NCI-H1930 (cell line): ENCODE results near the gene CNIH3.
A peak's percentile ranks its signal among the peaks of the same experiment; 100 is the strongest.
"Not testable (repeated sequence)": the region's sequence is repeated elsewhere in the genome, so short reads cannot be mapped to it uniquely, and the experiment has no call there.

Experiments used
- DNase-seq, 2 experiments: peaks; one replicate each; lab custom pipeline; 2025; lab: John Stamatoyannopoulos, UW

Gene CNIH3

DNA sequence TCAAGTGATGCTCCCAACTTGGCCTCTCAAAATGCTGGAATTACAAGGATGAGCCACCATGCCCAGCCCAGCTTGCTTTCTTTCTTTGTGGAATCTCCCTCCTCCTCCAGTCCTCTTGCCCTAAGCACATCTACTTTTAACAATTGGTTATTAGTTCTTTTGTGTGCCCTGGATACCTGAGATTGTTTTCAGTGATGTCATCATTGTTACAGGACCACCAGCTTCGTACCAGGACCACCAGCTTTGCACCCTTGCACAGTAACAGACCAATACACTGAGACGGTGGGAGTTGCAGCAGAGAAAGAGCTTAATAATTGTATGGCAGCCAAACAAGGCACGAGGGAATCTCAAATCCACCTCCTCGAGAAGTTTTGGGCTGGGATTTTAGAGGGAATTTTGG lies 71.3 kb downstream of the CNIH3 start:
- no peak for DNase-seq

DNA sequence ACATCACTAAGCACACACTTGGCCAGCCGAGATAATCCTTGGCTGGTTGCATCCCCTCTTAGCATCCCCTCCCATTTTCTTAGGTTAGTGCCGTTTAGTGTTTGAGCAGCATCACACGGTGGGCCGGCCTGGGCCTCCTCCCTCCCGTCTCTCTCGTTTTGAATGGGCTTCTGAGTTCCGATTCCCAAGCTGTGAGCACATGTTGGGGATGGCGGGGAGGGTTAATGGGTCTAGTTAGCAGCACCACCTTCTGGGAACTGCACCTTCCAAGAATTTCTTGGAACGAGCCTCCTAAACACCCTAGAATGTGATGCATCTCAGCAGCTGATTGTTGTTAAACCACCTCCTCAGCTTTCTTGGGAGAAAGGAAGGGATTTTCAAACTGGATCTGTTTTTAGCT lies 73.3 kb downstream of the CNIH3 start:
- DNase-seq, result no peak

DNA sequence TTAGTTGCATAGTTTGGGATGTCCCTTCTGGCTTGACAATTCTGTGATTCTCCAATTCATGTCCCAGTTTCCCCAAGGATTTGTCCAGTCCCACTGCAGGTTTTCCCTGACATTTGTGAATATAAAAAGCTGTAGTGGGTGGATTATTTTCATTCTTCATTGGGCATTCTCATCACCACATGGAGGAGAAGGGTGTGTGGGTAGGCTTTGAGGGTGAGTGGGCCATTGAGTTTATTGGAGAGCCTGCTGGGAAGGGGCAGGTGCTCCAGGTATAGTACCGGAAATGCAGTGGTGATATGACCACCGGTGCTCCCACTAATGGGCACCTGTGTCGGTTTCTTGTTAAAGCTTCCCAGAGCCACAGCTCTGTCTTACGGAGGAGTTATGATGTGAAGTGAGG lies 74.5 kb downstream of the CNIH3 start:
- no peak for DNase-seq

DNA sequence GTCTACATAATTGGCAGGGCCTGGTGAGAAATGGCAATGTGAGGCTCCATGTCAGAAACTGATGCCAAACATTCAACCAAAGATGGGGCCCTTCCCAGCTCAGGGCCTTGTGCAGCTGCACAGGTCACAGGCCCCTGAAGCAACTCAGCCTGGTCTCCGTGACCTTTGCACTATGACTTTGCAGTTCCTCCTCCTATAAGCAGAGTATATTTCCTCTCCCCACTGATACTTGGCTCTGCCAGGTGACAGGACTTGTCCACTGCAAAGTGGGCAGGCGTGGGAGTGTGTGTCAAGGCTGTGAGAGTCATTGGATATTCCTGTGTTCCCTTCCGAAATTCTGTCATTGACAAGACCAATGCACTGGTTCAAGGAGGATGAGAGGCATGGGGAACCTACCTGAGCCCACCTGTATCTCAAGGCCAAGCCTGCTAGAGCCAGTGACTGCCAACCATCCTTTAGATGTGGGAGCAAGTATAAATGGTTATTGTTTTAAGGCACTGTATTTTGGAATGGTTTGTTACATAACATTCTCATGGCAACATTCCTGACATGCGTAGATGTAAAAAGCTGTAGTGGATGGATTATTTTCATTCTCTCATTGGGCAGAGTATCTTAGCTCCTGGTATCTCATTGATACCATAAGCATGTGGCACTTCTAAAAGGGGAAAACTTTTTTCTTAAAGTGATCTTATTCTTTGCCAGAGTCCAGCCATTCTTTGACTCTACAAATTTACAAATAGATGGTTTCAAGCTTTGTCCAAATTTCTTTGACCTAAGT lies 75.2 kb downstream of the CNIH3 start:
- no peak for DNase-seq

DNA sequence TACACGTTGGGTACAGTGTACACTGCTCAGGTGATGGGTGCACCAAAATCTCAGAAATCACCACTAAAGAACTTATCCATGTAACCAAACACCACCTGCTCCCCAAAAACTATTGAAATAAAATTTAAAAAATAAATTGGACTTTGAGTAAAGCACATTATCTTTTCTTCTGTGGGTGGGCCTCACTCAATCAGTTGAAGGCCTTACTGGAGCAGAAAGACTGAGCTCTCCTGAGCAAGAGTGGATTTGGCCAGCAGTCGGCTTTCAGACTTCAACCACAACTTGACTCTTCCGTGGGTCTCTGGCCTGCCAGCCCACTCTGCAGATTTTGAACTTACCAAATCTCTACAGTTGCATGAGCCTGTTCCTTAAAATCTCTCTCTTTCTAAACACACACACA lies 78.9 kb downstream of the CNIH3 start:
- DNase-seq, result no peak

DNA sequence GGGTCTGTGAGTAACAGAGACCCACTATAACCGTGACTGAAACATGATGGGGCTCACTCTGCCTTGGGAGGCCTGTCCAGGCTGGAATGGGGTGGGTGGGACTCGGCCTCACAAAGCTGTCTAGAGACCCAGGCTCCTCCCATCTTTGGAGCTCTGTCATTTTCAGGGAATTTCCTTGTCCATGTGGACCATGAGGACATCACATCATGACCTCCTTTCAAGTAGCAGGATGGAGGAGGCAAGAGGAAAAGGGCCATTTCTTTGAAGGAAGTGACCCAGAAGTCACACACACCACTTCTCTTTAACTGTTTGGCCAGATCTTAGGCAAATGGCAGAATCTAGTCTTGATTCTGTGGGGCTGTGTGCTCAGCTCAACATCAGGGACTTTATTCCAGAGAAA lies 79.9 kb downstream of the CNIH3 start:
- DNase-seq, result no peak

DNA sequence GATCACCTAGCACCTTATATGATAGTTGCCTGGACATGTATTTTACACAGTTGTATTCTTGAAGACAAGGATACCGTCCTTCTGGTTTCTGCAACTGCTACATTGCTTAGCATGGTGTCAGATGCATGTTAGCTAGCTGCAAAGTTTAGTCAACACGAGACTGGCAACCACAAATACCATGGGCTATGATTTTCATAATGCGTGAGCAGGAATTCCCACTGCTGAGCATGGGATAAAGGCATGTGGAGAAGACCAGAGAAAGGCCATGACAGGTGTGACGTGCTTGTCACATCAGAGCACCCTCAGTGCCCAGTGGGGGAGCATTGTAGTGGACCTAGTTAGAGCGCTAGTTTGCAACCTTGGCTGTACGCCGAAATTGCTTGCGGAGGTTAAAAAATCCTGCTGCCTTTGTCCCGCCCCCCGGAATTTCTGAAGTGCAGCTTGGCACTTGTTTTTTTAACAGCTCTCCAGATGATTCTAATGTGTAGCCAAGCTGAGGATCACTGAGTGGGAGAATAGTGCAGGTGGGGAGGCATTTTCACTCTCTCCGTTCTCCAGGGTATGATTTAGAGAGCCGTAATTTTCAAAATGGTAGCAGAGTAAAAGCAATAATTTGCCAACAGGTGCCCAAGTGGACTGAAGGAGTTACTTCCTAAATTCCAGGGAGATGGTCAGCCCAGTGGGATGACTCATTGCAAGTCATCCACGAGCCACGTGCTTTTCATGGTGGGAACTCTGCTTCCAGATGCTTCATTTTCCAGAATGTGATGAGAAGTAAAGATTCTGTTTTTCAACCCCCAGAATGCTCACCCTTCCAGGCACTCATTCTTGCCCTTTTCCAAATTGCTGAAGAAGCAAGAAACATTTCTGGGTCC lies 81.0 kb downstream of the CNIH3 start:
- no peak for DNase-seq

DNA sequence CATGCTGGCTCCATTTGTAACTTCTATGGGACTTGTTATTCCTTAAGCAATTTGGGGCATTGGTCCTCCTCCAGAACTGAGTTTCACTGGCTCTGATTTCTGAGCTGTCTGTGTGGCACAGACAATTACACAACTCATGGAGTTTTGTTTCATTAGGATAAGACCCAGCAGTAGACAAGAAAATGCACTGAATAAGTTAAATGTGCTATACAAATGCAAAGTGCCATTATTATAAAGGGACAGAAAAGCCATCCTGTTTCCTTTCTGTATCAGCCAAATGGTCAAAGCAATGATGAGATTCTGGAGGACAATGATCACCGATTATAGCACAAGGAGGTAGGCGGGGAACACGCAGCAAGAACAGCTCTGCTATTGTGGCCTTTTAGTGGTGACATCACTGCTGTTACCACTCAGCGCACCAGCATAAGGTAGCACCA lies 81.9 kb downstream of the CNIH3 start:
- DNase-seq, result no peak

DNA sequence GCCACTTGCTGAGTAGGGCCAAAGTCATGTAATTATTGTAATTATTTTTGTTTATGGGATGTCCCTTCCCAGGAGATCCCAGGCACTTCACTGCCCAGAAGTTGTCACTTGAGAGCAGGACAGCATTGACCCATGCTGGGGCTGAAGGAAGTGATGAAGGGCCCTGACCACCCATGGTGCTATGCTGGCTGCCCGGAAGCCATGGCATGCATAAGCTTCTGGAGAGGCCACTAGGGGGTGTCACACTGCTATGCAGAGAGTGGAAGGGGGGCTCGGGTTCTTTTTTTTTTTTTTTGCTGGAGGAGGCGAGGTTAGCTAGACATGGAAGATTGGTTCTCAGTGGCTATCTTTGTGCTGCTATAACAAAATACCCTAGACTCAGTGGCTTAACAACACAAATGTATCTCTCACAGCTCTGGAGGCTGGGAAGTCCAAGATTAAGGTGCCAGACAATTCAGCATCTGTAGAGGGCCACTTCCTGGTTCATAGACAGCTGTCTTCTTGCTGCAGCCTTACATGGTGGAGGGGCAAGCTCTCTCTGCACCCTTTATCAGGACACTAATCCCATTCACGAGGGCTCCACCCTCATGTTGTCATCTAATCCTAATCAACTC lies 84.9 kb downstream of the CNIH3 start:
- DNase-seq, result peak in 1 of 2 experiments; percentile 8

DNA sequence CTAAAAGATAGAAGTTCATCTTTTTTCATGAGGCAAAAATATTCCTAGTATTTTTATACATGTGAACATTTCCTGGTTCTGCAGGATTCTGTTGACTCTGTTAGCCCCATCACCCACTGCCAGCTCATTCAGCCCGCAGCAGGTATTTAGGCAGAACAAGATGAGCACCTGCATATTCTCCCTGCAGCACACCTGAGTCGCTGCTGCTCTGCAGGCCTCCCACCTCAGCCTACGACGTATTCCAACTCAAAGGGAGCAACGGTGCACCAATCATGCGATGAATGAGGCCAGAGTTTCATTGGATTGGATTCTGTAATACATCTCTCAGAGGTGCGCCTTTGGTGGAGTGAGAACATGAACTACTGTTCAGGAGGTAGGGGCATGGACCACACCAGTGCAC lies 87.6 kb downstream of the CNIH3 start:
- no peak for DNase-seq

DNA sequence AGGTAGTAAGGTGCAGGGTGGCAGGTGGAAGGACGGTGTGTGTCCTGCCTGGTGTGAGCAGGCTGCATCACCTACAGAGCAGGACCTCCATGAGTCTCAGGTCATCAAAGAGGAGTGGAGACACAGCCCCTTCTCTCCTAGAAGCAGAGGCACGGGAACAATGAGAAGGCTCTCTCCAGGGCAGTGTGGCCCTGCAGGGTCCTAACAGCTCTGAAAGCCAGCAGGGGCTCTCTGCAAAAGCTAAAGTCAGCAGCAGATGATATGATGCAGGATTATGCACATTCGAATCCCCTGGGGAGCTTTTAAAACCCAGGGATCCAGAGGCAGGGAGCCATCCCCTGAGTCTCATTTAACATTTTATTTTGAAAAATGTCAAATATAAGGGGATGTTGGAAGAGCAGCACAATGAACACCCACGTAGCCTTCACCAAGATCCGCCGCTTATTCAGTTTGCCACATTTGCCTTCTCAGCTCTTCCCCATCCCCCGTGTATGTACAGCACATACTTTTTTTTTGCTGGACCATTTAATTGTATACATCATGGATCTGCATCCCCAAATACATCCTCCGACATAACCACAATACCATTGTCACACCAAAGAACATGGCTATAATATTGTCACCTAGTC lies 88.1 kb downstream of the CNIH3 start:
- no peak for DNase-seq

DNA sequence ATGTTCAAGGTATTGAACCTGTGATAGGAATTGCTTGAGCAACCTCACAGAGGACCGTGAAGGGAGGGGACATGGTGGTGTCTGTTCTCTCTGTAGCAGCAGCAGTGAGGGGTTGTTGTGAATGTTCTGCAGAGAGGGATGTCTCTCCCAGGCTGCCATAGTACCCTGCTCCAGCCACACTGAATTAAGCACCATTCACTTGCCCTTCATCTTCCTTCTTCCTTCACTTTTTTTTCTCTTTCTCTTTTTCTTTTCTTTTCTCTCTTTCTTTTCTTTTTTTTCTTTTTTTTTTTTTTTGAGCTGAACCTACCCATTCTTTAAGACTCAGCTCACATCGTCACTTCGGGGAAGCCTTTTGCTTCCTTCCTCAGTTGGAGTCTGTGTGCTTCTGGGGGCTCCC lies 89.5 kb downstream of the CNIH3 start:
- DNase-seq, result no peak

DNA sequence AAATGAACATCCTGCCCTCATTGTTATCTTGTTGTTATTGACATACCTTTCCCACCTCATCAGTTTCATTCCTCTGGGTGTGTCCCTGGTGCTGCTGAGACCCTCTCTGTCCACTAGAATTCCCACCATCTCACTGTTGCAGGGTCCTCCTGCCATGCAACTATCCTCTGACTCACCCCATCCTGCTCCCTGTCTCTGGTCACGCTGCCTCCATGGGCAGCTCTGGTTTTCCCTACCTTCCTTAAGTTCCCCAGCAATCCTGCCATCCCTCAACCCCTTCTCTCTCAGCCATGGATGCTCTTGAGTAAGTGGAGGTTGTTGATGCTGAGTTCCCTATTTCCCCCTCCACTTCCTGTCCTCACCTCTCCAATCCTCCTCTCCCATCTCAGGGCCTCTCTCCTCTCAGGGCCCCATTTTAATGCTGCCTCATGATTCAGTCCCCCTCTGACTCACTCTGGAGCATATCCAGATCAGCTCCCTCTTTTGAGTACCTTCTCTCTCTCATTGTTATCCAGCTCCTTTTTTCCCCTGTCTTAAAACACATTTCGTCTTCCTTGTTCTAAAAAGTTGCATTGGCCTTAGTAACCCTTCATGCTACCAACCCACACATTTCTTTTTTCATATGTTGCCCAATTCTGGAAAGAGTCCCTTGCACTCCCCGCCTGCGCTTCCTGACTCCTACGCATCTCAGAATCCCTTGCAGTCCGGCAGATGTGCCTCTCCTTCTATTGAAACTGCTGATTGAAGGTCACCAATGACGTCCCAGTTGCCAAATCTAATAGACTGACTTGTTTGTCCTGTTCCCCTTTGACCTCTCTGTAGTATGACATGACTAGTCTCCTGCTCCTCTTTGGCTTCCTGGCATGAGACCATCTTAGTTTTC lies 92.0 kb downstream of the CNIH3 start:
- DNase-seq, result no peak

DNA sequence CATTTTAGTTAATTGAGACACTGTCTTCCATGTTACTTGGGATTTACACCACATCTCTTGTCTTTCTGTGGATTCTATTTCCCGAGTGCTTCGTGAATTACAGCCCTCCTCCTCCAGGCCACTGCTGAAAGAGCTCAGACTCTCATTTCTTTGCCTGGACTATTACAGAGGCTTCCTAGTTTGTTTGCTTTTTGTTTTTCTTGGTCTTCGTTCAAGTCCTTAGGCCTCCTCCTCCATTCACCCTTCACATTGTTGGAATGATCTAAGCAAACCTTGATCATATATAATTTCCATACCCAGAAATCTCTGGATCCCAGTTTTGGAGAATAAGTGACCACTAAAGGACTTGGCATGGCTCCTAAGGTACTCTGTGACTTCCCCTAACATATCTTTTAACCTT lies 94.1 kb downstream of the CNIH3 start:
- no peak for DNase-seq

DNA sequence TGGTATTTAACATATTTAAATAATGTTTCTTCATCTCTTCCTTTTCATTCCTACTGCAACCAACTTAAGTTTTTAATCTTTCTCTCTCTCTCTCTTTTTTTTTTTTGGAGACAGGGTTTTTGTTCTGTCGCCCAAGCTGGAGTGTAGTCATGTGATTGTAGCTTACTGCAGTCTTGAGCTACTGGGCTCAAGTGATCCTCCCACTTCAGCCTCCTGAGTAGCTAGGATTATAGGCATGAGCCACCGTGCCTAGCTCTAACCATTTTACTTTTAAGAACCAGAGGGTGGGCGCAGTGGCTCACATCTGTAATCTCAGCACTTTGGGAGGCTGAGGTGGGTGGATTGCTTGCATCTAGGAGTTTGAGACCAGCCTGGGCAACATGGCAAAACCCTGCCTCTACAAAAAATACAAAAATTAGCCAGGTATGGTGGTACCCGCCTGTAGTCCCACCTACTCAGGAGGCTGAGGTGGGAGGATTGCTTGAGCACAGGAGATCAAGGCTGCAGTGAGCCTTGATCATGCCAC lies 95.2 kb downstream of the CNIH3 start:
- not testable (repeated sequence) for DNase-seq

DNA sequence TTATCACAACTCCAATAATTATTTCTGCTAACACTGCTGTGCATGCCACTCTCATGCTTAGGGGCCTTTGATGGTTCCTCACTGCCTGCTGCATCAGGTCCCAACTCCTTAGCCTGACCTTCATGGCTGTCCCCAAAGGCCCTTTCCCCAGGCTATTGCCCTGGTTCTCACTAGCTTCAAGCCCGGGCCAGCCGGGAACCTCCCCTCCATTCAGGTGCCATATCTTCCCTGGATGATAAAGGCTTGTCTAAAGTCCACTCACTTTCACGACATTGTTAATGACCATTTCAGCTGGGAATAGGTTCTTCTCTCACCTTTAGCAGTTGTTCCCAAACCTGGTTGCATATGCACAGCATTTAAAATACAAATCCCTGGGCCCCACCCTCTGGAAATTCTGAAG lies 95.8 kb downstream of the CNIH3 start:
- no peak for DNase-seq

DNA sequence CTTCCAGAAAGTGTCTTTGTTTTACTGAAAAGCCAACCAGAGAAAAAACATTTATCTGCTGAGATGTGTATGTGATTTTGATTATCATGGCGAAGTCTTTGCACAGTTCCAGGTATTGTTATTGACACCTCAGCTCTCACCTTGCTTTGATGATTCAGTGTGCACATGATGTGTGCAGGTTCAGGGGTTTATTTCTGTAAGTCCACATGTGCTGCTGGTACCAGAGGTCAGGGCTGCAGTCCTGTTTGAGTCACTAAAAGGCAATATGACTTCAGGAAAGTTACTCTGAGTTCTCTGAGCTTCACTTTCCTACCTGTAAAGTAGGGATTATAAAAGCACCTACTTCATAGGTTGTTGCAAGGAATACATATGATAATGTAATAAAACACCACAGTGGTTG lies 97.1 kb downstream of the CNIH3 start:
- DNase-seq, result no peak

DNA sequence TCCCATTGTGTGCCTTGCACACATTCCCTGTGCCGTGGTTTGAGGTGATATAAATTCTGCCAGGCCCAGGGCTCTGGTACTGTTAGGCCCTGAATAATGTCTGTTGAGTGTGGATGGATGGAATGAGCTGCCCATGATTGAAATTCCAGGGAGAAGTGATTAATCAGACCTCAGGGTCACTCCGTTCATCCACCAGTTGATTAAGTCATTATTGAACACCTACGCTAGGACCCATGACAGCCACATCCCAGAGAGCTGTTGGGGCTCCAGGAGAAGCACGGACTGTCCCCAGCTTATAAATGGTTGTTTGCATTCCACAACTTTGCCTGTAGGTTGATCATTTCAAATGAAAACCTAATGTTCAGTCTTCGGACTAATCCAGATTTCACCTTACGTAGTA lies 98.4 kb downstream of the CNIH3 start:
- DNase-seq, result no peak

DNA sequence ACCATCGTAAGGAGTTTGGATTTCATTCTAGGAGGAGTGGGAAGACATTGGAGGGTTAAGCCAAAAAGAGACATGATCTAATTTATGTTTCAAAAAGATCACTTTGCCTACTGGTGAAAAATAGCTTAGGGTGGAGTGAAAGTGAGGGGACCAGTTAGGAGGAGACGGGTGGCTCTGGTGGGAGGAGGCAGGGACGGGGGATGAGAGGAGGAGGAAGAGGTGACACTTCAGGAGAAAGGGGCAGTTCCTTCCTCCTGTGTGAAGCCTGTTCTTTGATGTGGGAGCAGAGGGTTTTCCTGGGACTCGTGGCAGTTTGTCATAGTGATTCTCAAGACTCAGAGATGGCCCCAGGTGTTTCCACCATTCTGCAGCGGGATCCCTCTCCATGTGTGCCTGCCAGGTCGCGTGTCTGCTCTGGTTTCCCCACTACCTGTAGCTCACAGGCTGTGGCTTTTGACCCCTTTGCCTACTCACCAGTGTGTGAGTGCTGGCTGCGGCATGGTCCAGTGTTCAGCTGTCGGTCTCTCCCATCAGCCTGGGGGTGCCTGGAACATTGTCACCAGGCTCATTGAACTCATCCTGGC lies 102.4 kb downstream of the CNIH3 start:
- no peak for DNase-seq

DNA sequence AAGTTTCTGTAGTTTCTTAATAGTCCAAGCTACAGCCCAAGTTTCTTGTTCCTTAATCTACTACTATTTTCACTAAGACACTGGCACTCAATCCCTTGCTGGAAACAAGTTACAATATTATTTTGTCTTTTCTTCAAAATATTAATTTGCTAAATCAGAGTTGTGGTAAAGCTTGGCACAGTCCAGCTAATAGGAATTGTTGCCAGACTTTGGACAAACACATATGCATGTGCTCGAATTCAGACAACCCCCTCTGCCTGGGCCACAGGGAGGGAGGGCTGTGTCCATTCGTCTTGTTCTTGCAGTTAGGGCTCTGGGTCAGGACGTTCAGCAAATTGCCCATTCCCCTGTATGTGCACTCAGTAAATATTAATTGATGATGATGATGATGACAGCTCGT lies 103.6 kb downstream of the CNIH3 start:
- no peak for DNase-seq

DNA sequence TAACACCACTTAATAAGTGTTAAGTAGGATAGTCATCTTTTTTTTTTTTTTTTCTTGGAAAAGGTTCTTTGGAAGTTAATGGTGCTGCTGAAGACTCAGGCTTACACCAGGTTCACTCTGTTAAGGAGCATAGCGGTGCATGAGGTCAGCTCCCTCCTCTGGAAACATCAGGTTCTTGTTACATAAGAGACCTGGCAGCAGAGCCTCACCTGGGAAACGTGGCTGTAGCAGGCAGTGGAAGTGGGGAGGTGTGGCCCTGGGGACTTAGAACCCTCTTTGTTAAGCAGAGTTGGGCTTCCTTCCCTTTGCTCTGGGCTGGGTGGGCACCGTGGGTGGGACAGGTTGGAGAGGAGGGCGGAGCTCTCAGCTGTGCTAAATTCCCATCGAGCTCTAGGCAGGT lies 104.1 kb downstream of the CNIH3 start:
- DNase-seq, result no peak
